ENCODE data around the gene CFAP99.

CFAP99 gene

DNA sequence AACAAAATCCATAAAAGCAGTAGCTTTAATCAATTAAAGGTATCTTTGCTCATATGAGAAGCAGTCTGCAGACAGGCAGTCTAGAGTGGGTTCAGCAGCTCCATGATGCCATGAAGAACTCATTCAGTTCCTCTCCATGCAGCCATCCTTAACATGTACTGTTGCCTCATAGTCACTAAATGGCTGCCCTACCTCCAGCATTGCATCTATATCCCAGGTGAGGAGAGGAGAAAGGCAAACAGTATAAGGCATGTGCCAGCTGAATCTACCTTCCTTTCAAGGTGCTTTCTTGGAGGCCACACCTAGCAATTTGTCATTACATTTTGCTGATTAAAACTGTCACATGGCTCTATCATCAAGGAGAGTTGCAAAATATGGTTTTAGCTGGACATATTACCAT lies 13.2 kb downstream of the CFAP99 start:
- DNase-seq = no peak

GRCh38 chr4:2432991-2433530 lies 14.3 kb downstream of the CFAP99 start:
- DNase-seq = no peak

DNA sequence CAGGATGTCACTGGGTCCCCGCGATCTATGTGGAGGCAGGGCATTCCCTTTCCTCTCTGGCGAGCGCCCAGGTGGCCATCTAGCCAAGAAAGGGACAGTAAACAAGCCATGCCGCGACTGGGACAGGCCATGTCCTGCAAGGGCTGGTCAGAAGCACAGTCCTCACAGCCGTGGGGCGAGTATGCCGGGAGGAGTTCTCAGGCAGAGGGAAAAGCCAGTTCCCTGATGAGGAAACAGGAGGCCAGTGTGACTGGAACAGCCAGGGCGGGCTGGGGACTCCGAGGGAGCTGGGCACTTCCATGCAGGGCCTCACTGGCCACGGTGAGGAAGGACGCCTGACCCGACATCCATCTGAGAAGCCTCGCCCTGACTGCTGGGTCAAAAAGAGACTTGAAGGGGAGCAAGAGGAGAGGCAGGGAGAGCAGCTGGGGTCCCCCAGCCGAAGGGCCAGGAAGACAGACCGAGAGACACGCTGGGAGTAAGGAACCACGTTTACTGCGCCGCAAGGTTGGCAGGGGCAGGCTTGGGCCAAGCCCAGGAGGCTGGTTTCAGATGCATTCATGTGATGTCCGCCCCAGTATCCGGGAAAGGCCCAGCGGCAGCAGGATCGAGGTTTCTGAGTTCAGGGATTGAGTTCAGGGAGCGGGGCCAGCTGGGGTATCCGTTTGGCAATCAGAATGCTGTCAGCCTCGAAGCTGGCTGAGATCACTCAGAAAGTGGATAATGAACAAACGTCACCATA lies 15.0 kb downstream of the CFAP99 start:
- no peak for DNase-seq

DNA sequence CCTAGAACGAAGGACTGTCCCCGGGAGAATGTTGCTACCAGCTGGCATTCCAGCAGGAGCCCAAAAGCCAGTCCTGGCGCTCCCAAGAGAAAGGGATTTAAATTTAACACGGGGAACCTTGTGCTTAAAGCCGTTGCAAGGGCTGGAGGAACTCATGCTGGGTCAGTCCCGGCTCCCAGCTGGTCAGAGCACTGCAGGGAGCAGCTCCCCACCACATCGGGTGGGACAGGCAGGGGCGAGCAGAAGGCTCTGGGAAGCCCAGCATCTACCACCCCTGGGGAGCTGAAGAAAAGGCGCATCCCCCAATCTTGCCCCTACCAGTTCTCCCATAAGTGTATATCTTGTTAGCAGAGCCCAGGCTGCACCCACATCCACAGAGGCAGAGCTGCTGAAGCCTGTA lies 15.7 kb downstream of the CFAP99 start:
- DNase-seq = no peak

GRCh38 chr4:2436301-2436700 lies 17.5 kb downstream of the CFAP99 start:
- DNase-seq = no peak

DNA sequence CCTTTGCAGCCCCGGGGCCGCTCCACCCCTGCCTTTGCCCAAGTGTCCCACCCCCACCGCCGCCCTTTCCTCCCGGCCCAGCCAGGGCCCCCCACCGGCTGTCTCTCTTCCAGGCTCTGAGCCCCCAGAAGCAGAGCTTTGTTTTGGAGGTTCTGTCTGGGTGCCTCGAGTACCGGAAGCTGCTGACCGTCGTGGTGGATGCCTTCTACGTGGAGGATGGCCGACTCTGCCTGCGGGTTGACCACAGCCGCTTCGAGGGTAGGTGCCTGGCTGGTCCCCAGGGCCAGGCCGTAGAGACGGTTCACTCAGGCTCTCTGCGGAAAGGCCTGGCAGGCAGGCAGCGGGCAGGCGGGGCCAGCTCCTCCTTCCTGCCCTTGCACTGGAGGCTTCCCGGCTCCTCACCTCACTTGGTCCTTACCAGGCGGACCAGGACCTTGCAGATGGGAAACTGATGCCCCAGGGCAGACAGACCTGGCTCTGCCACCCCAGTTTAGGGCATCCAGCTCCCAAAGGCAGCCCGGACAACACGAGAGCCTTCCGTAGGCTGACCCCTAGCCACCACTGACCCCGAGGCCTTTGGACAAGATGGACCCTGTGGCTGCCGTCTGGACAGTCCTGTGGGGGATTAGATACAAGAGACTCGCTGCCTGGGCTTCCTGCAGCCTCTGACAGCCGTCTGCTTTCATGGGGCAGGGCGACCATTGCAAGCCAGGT lies 18.2 kb downstream of the CFAP99 start:
- no peak for DNase-seq

DNA sequence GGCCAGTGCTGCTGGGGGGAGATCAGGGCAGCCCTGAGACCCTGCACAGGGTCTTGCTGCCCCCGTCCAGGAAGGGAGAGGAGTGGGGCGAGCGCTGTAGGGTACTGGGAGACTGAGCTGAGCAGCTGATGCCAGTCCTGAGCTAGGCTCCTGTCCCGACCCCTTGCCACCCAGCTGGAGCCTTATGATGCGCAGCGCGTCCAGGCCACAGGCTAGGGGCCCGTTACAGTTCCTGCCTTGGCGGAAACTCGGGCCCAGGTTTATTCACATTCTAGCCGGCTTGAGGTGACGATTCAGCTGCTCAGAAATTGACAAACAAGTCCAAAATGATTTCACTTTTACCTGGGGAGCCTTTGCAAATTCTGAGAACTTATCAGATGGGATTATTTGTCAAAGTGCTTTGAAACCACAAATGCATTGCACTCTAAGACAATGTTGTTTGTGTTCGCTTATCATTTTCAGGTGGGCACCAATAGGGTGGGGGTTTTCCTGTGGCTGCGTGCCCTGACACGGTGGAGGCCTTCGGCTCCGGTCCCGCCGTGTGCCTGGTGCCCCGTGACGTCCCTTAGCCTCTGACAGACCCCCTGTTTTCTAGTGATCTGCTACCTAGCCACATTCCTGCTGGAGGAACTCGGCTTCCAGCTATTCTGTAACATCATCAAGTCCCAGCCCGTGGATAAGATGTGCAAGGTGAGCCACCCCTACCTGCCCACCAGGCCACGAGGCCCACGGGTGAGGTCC lies 18.9 kb downstream of the CFAP99 start:
- DNase-seq = no peak

GRCh38 chr4:2438822-2439718 lies 20.3 kb downstream of the CFAP99 start:
- DNase-seq = no peak

DNA sequence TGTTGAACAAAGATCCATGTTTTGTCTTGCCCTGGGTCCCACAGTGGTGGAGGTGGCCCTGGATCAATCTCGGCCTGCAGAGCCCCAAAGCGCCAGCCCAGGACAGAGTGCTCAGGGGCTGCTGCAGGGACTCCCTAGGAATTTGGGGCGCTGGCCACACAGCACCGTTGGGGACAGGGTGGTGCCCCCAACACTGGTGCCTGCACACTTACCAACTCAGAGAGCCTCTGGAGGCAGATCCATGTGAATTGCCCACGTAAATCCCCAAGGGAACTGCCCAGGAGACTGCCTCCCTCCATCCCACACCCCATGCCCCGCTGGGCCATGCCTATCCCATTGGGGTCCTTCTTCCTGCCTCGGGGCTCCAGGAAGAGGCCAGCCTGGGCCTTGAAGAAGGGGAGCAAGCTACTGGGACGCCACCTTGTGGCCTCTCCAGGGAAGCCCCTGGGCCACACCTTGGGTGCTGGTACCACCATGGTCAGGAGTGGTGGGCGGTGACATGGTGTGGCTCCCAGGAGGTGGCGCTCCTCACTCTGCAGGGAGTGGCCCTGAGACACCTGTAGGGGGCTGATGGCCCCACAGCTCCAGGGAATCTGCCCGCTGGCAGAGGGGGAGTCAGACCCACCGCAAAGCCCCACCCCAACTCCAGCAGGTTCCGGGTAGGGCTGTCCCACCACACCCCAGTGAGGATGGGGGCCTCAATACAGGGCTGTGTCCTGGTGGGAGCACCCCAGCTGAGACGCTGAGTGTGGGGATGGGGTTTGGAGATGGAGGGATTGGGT lies 22.8 kb downstream of the CFAP99 start:
- peak; percentile 65 for DNase-seq

DNA sequence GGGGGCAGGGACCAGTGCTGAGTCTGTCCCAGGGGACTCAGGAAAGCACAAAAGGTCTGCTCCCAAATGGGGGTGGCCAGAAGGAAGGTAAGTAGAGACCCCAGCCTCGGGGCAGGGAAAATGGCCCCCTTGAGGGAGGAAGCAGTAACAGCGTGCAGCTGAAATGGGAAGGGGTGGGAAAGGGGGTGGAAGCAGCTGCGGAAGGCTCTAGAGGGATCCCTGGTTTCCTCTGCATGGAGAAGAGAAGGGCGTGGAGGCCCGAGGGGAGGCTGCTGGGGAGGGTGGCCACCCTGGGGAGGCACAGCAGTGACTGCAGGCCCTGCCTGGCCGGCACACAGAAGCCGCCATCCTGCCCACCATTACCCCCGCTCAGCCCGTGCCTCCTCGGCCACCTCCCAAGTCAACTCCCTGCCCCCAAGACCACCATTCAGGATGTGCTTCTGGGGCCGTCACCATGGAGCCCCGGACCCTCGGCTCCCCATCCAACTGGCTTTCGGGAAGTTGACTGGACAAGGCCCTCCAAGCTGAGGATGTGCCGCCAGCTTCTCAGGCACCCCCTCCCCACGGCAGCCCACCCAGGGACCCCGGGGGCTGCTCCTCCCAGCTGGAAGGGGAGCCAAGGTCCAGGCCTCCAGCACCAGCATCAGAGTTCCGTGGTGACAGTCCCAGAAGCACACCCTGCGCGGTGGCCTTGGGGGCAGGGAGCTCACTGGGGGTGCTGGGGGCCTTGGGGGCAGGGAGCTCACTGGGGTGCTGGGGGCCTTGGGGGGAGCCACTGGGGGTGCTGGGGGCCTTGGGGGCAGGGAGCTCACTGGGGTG lies 23.6 kb downstream of the CFAP99 start:
- DNase-seq = no peak

DNA sequence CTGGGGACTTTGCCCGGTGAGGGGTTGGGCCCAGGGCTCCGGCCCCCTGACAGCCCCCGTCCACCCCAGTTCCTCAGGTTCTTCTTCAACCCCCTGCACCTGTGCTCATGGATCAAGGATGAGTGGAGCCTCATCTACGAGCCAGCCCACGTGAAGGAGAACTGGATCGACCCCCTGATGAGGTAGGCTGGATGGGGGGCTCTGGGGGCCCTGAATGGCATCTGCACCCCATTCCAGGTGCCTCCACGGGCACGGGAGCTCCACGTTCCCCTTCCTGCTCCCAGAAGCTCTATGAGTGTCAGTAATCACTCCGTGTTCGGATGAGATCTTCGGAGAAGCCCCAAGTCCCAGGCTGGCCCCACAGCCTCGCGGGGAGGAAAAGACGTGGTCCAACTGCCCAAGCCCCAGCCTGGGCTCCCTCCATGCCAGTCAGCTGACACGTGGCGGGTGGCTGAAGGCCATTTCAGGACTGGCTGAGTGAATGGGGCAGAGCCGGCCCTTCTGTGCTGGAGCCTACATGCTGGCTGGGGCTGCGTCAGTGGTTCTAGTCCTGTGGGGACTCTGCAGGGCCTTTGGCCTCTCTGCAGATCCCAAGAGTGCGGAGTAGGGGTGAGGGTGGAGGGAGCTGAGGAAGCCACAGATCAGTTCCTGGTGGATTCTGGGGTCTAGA lies 24.4 kb downstream of the CFAP99 start:
- no peak for DNase-seq

GRCh38 chr4:2443956-2444740 lies 25.4 kb downstream of the CFAP99 start:
- no peak for DNase-seq

DNA sequence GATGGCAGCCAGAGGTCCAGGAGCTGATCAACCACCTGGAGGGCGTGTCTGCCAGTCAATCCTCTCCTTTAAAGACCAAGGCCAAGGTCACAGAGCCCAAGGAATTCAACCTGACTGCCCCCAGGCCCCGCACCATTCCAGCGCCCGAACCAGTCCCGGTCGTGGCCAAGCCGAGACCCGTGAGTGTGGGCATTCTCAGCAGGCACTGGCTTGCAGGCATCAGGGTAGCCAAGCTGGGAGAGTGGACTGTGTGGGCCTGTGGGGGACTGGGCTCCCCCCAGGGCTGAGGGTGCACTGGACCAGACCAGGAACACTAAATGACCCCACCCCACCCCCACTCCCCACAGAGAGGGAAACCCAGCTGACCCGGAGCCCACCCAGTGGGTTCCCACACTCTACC lies 26.4 kb downstream of the CFAP99 start:
- no peak for DNase-seq

DNA sequence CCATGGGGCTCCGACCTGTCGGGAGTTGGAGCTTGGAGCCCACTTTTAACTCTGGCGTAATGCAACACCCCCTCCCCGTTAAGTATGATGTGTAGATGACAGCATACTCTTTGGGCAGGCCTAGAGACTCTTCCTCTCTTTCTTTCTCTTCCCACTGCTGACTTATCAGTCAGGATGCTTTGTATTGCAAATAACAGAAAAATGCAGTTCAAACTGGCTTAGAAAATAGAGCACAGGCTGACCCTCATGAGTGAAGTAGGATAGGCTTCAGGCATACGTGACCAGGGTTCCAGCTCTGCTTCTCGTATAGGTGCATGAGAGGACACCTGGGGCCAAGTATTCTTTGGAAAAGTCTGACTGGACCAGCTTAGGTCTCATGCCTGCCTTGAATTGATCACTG lies 26.8 kb downstream of the CFAP99 start:
- no peak for DNase-seq

DNA sequence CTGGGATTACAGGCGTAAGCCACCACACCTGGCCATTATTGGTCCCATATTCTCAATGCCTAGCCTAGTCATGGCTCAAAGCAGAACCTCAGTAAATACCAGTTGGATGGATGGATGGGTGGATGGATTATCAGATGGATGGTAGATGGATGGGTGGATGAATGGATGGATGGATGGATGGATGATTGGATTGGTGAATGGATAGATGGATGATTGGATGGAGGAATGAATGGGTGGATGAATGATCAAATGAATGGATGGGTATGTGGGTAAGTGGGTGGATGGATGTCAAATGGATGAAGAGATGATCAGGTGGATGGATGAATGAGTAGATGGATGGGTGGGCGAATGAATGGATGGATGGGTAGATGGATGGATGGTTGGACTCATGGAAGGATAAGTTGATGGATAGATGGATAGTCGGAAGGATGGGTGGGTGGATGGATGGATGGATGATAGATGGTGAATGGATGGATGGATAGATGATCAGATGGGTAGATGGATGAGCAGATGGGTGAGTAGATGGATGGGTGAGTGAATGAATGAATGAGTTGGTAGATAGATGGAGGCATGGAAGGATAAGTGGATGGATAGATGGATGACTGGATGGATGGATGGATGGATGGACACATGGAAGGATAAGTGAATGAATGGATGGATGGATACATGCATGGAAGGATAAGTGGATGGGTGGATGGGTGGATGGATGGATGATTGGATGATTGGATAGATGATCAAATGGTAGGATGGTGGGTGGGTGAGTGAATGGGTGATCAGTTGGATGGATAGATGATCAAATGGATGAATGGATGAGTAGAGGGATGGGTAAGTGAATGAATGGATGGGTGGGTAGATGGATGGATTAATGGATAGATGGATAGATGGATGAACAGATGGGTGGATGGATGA lies 28.2 kb downstream of the CFAP99 start:
- no peak for DNase-seq

DNA sequence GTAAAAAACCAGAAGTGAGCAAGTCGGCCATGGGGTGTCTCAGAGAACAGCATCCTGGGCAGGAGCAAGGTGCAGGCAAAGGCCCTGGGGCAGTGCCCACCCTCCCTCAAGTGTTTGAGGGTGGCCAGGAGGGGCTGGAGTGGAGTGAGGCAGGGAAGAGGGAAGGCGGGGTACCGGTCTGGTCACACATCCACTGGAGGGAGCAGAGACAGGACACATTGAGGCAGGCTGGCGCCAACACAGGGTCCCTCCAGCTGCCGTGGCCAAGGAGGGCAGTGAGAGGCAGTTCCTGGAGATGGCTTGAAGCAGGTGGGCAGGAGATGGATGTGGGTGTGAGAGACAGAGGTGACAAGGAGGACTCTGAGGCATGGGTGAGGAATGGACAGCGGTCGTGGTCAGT lies 29.8 kb downstream of the CFAP99 start:
- DNase-seq = no peak

DNA sequence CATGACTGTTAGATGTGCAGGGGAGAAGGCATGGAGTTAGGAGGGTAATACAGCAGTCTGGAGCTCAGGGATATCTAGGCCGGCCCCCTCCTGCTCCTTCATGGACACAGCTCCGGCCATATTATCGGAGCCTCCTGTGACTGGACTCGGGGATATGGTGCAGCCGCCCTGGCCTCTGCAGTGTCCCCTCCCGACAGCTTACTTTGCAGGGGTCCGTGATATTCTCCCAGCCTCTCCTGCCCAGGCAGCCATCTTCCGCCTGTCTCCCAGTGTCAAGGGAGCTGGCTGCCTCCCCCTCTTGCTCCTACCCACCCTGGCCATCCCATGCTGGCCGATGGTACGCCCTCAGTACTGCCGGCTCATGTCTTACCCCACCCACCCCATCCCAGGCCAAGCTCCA lies 30.3 kb downstream of the CFAP99 start:
- DNase-seq = no peak
